NCI-H524 (cell line): ENCODE measurements around the gene ZFAND6.
"Not testable (repeated sequence)": the region's sequence is repeated elsewhere in the genome, so short reads cannot be mapped to it uniquely, and the experiment has no call there.

Experiments used
- DNase-seq, 2 experiments: peaks; one replicate each; lab custom pipeline; 2025; lab: John Stamatoyannopoulos, UW

ZFAND6 gene

DNA sequence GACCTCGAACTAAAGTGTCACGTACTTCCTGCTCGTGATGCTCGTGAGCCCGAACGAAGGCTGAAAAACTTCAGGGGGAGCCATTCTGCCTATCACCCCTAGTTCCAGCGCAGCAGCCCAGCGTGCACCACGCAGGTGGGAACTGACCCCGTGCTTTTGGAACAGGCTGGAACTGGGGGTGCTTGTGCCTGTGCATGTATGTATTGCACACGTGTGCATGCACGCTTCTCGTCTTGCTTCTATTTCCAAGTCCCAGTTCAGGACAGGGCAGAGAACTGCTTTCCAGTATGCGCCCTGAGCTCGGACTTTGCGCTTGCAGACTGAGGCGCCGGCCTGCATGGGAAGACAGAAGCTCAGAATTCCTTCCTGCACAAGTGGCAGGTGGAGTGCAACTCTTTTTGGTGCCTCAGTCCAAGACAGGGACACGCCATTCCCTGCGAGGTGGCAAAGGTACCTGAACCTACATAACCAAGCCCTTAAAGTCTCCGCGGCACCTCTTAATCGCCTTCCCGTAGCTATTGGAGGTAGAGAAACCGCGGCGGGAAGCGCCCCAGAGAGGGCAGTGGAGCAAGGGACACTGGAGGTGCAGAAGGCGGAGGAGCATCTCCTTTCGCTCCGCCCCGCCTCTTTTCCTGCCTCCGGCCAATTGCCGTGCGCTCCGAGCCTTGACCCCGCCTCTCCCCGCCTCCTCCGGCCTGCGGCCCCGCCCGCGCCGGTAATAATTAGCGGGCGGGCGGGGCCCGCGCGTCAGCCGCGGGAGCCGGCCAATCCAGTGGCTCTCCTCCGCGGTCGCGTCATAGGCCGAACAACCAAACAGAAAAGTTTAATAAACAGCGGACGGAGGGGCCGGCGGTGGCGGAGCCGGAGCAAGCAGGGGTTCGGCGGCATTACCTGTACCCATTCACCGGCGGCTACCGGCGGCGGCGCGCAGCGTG lies at the start of gene ZFAND6:
Gene ZFAND6 (plus strand): TSS at position 826 of the 935 bp plus-strand sequence. CDS start 60,669 bp downstream, outside the sequence.
- DNase-seq, result peak; percentile 97

DNA sequence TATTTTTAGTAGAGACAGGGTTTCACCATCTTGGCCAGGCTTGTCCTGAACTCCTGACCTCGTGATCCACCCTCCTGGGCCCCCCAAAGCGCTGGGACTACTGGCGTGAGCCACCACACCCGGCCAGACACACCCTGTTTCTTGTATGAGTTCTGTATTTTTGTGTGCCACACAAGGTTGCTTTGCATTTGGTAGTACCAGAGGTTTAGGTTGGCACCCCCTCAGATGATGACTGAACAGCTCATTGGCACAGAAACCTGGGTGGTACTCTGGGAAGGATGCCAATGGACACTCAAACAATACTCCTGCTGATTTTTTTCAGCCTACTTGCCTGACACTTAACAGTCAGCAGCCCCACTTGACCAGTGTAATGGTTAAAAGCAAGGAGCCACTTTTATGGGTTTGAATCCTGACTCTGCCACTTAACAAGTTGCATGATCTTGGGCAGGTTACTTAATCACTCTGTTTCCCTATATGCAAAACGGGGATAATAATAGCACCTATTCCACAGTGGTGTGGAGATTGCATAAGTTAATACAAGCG lies 49.3 kb upstream of the ZFAND6 start:
- DNase-seq, result peak in 1 of 2 experiments; percentile 7

DNA sequence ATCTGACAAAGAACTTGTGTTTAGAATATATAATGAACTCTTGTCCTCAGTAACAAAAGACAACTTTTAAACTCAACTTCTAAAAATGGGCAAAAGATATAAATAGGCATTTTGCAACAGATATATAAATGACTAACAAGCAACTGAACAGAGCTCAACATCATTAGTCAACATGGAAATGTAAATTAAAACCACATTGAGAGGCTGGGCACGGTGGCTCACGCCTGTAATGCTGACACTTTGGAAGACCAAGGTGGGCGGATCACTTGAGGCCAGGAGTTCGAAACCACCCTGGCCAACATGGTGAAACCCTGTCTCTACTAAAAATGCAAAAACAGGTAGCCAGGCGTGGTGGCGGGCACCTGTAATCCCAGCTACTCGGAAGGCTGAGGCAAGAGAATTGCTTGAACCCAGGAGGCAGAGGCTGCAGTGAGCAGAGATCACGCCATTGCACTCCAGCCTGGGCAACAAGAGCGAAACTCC lies 48.4 kb upstream of the ZFAND6 start:
- DNase-seq, result not testable (repeated sequence)

DNA sequence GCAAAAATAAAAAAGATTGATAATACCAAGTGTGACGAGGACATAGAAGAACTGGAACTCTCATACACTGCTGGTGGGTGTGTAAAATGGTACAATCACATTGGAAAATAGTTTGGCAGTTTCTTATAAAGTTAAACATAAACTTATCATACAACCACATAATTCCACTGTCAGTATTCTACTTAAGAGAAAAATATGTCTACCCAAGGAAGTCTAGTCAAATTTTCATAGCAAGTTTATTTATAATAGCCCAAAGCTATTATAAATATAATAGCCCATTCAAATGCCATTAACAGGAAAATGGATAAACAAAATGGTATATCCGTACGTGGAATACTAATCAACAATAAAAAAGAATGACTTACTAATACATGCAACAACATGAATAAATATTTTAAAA lies 47.9 kb upstream of the ZFAND6 start:
- DNase-seq, result no peak

DNA sequence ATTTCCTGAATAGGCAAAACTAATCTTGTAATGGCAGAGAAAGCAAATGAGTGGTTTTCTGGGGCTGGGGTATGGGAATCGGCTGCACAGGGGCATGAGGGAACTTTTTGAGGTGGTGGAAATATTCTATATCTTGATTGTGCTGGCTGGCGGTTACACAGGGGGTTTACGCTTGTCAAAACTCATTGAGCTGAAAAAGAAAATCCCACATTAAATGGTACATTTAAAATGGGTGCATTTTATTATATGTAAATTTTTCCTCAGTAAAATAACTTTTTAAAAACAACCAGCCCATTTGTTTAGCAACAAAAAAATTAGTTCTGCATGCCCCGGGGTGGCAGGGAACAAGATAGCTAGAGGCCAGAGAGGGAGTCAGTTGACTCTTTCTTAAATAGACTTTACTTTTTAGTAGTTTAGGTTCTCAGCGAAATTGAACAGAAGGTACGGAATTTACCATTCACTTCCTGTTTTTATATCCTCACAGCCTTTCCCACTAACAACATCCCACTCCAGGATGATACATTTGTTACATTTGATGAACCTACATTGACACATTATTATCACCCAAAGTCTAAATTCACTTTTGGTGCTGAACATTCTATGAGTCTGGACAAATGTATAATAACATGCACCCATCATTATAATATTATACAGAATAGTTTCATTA lies 47.3 kb upstream of the ZFAND6 start:
- DNase-seq, result no peak

DNA sequence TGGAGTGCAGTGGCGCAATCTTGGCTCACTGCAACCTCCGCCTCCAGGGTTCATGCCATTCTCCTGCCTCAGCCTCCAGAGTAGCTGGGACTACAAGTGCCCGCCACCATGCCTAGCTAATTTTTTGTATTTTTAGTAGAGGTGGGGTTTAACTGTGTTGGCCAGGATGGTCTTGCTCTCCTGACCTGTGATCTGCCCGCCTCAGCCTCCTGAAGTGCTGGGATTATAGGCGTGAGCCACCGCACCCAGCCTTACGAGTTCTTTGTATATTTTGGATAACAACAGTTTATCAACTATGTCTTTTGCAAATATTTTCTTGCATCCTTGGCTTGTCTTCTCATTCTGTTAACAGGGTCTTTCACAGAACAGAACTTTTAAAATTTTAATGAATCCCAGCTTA lies 45.3 kb upstream of the ZFAND6 start:
- not testable (repeated sequence) for DNase-seq

DNA sequence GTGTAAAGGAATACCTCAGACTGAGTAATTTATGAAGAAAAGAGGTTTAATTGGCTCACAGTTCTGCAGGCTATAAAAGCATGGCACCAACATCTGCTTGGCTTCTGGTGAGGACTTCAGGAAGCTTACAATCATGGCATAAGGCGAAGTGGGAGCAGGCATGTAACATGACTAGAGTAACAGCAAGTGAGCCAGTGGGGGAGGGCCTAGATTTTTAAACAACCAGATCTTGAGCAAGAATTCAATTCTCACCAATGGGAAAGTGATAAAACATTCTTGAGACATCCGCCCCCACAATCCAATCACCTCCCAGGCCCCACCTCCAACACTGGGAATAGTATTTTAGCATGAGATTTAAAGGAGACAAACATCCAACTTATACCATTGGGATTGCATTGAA lies 44.3 kb upstream of the ZFAND6 start:
- DNase-seq, result no peak

DNA sequence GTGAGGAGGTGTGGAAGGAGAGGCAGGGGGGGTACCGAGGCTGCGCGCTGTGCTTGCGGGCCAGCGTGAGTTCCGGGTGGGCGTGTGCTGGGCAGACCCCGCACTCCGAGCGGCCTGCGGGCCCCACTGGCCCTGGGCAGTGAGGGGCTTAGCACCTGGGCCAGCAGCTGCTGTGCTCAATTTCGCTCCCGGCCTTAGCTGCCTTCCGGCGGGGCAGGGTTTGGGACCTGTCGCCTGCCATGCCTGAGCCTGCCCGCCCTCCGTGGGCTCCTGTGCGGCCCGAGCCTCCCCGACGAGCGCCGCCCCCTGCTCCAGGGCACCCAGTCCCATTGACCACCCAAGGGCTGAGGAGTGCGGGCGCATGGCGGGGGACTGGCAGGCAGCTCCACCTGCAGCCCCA lies 43.0 kb upstream of the ZFAND6 start:
- DNase-seq, result not testable (repeated sequence)

DNA sequence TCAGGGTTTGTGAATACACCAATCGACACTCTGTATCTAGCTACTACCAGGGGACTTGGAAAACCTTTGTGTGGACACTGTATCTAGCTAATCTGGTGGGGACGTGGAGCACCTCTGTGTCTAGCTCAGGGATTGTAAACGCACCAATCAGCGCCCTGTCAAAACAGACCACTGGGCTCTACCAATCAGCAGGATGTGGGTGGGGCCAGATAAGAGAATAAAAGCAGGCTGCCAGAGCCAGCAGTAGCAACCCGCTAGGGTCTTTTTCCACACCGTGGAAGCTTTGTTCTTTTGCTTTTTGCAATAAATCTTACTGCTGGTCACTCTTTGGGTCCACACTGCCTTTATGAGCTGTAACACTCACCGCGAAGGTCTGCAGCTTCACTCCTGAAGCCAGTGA lies 42.3 kb upstream of the ZFAND6 start:
- not testable (repeated sequence) for DNase-seq

DNA sequence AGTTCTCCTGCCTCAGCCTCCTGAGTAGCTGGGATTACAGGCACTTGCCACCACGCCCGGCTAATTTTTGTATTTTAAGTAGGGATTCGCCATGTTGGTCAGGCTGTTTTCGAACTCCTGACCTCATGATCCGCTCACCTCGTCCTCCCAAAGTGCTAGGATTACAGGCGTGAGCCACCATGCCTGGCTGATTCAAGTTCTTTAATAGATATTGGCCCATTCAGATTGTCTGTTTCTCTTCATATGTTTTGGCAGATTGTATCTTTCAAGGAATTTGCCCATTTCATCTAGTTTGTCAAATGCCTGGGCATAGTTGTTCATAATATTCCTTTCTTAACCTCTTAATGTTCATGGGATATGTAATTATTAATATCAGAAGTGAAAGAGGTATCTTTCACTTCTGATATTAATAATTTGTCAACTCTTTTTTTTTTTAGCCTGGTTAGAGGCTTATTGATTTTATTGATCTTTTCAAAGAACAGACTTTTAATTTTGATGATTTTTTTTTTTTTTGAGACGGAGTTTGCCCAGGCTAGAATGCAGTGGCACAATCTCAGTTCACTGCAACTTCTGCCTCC lies 40.2 kb upstream of the ZFAND6 start:
- DNase-seq, result no peak

DNA sequence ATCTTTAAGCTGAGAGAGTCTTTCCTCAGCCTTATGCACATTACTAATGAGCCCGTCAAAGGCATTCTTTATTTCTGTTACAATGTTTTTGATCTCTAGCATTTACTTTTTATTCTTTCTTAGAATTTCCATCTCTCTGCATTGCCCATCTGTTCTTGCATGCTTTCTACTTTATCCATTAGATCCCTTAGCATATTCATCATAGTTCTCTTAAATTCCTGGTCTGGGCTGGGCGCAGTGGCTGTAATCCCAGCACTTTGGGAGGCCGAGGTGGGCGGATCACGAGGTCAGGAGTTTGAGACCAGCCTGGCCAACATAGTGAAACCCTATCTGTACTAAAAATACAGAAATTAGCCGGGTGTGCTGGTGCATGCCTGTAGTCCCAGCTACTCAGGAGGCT lies 39.3 kb upstream of the ZFAND6 start:
- not testable (repeated sequence) for DNase-seq

DNA sequence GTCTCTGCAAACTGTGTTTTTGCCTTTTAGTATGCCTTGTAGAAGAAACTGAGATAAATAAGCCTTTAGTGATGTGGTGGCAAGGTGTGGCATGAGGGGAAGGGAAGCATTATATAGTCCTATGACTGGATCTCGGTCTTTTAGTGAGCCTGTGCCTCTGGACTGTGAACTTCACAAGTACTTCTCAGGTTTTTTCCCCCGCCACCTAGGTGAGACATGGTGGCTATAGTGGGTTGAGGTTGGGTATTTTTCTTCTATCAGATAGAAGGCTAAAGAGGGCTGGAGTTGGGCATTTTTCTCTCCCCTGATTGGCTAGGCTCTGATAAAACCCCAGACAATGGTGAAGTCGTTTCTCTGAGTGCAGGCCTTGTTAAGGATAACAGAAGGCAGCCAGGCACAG lies 38.7 kb upstream of the ZFAND6 start:
- DNase-seq, result no peak

DNA sequence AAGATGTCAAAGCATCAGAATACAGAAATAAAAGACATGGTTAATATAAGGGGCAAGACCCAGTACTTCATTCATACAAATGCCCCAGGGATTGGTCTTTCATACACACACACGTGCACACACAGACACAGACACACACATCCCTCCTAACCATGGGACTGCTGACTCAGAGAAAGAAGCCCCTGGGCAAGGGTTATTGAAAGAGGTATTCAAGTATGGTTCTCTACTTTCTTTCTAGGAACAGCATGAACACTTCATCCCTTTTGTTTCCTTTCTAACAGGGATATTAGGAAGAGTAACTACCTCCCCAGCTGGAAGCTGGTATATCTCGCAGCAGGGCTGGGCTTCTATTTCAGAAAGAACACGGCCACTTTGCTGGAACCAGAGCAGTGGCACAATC lies 33.2 kb upstream of the ZFAND6 start:
- no peak for DNase-seq

DNA sequence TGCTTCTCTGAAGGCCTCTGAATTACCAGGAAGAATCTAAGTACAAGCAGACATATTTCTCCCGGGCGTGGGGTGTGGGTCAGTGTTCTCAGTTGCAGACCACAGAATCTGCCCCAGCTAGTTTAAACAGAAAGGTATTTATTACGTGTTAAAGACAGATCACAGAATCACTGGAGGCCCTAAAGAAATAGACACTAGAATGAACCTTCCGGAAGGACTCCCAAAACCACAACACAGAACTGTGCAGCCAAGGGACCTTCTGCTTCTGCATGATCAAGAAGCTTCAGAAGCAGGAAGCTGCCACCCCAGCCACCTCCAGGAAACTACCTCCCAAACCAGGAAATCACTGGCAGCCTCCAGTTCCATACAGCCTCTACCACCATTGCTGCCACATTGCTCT lies 32.7 kb upstream of the ZFAND6 start:
- no peak for DNase-seq

DNA sequence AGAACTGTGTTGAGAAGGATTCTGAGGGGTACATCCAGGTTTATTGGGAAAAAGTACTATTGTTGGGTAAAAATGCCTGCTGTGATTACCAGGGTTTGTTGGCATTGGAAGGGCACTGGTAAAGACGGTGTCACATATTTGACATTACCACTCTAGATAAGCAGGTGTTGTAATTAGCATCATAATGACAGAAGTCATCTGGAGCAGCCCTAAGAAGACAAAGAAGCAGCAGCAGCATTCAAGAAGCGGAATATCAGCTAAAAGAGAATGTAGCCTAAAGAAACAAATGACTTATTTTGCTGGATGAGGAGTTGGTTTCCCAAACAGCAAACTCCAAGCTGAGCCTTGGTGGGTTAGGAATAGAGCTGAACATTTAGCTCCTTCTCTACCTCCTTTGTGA lies 30.5 kb upstream of the ZFAND6 start:
- DNase-seq, result no peak

DNA sequence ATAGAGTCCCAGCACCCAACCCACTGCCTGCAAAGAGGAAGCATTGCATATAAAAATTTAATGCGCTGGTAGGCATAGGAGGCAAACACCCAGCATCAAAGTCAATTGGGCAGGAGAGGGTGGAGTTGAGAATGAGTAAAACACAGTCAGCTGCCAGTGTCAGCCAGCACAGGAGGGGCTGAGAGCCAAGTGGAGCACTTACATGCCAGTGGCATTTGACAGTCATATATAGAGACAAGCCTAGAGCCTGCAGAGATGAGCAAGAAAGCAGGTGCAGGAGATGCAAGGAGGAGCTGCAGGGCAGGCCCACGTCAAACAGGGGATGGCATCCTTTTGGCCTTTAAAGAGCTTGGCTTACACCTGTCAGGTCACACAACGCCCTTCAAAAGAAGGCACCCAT lies 27.6 kb upstream of the ZFAND6 start:
- no peak for DNase-seq

DNA sequence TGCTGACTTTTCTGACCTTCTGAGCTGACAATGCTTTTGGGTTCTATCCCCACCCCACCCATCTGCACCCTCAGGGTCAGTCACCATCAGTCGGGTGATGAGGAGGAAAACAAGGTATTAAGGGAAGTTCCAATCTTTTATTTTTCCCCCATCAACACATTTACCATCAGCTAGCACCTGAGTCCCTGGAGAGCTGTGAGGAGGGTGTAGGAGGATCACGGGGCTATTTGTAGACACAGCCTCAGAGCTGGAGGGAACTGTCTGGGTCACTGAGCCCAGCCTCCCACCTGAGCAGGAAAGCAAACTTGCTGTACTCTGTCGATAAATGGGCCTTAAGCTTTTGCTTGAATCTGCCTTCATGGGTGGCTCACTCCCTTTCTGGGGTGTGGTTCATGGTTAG lies 24.8 kb upstream of the ZFAND6 start:
- no peak for DNase-seq

DNA sequence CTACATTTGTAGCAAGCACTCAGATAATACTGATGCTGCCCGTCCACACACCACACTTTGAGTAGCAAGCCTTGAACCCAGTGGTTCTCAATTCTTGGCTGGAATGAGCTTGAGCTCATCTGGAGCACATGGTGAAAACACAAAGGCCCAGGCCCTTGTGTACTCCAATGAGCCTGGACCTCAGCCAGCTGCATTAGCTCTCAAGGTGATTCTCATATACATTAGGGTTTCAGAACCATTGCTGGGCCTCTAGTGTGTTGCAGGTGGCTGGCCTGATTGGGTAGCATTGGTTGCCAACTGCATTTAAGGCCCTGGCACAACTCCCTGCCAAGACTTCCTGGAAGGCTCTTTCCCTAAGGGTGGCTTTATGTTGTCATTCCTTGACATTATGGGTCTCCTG lies 23.4 kb upstream of the ZFAND6 start:
- no peak for DNase-seq

DNA sequence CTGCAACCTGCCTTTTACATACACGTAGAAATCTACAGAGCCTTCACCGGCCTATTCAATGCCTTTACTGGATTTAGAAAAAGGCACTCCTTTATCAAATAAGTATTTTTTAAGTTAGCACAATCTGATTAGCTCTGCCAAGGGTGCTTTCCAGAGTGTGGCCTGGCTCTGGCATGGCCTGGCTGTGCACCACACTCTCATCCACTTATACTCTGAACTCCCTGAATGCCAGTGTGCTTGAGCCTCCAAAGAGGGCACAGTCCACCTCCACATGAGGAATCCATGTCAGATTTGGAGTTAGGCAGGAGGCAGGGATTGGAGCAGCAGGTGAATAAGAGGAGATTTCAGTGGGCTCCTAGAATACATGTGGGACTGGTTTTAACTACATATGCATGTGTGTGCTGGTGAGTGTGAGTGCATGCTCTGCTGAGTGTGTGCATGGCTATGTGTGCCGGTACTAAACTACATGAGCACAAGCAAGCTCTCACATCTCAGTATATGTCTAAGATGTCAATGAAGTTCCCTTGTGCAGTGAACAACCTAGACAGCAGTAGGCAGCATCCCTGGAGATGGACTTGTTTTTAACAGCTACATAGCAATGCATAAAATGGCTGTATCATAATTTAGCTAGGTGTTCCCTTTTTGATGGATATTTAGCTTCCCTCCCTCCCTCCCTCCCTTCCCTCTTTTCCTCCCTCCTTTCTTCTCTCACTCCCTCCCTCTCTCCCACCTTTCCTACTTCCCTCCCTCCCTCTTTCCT lies 17.8 kb upstream of the ZFAND6 start:
- no peak for DNase-seq

DNA sequence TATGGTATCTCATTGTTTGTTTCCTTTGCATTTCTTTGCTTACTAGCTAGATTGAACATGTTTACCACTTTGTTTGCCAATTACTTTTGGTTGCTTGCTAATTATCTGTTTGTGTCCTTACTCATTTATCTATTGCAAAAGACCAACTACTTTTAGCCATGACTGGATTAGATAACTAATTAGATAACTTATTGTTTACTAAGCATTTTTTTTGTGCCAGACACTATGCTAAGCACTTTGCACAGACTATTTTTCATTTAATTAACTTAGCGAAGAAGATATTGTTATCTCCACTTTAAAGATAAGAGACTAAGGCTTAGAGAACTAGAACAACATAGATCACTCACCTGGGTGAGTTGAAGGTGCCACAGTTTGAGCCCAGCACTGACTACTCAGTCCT lies 16.9 kb upstream of the ZFAND6 start:
- DNase-seq, result no peak

DNA sequence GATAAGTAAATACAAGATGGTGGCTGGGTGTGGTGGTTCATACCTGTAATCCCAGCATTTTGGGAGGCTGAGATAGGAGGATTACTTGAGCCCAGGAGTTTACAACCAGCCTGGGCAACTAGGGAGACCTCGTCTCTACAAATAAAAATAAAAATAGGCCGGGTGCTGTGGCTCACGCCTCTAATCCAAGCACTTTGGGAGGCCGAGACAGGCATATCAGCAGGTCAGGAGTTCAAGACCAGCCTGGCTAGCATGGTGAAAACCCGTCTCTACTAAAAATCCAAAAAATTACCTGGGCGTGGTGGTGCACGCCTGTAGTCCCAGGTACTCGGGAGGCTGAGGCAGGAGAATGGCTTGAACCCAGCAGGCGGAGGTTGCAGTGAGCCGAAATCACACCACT lies 14.3 kb upstream of the ZFAND6 start:
- DNase-seq, result not testable (repeated sequence)

DNA sequence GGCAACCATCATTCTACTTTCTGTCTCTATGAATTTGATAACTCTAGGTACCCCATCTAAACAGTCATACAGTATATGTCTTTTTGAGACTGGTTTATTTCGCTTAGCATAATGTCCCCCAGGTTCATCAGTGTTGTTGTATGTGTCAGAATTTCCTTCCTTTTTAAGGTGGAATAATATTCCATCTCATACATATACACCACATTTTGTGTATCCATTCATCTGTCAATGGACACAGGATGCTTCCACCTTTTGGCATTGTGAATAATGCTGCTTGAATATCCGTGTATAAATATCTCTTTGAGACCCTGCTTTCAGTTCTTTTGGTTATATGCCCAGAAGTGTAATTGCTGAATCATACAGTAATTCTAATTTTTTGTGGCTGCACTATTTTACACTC lies 10.4 kb upstream of the ZFAND6 start:
- DNase-seq, result no peak
